ENCODE data around the gene PROX1.
A peak's percentile ranks its signal among the peaks of the same experiment; 100 is the strongest.

PROX1 gene

DNA sequence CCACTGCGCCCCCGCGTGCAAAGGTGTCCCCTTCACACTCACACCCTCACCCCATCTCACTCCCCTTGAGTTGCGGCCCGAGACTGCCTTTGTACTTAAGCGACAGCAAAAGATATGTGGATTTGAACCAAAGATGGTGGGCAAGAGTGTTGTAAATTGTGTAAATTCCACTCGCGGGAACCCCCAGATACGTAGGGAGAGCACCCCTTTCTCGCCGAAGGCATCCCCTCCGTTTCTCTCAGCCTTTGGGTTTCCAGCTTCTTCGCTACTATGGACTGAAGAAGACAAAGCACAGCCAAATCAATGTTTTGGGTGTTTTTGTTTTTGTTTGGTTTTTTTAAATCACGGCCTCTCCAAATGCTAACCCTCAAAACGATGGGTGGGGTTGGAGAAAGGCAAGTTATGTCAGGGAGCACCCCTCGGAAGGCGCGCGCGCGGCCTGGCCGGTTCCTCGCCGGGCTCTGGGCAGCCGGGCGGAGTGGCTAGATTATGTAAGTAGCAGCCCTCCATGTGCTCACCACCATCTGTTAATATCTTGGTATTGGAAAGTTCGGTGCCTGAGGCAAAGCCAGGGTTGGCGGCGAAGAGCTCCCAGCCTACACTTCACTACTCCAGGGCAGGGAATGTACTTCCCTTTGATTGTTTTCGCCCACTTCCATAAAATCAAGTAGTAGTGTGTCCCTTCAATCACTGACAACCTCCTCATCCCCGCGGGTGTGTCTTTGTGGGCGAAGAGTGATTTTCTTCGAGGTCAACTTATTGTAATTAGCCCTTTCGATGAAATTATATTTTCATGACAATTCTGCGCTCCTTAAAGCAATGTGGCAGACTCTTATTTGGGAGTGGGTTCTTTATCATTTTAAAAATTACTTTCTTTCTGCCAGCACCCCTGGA, 4.0 kb upstream of the PROX1 start:
- TF ChIP-seq, protein P1, sequence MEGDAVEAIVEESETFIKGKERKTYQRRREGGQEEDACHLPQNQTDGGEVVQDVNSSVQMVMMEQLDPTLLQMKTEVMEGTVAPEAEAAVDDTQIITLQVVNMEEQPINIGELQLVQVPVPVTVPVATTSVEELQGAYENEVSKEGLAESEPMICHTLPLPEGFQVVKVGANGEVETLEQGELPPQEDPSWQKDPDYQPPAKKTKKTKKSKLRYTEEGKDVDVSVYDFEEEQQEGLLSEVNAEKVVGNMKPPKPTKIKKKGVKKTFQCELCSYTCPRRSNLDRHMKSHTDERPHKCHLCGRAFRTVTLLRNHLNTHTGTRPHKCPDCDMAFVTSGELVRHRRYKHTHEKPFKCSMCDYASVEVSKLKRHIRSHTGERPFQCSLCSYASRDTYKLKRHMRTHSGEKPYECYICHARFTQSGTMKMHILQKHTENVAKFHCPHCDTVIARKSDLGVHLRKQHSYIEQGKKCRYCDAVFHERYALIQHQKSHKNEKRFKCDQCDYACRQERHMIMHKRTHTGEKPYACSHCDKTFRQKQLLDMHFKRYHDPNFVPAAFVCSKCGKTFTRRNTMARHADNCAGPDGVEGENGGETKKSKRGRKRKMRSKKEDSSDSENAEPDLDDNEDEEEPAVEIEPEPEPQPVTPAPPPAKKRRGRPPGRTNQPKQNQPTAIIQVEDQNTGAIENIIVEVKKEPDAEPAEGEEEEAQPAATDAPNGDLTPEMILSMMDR (IDR thresholded peaks at IDR 0.05): no peak
- Histone ChIP-seq H3K27ac (no peak overlapping the region), H3K79me2 (no peaks in the 10 kb centered on the region), H3K4me3 (ENCODE audit: low read depth, low read length) (no peak overlapping the region), H2AFZ (no peak overlapping the region), H3K9ac (no peak overlapping the region), H3K9me3 (ENCODE audit: control insufficient read depth, low read length) (no peaks in the 10 kb centered on the region), H3K4me2 (ENCODE audit: low read length) (no peak overlapping the region), H3K27me3 (ENCODE audit: control insufficient read depth, insufficient read depth, low read length) (peaks cover 27% of the 10 kb centered on the region), H3K4me1 (no peaks in the 10 kb centered on the region), H3K36me3 (ENCODE audit: control insufficient read depth, insufficient read depth, low read length) (no peaks in the 10 kb centered on the region)

DNA sequence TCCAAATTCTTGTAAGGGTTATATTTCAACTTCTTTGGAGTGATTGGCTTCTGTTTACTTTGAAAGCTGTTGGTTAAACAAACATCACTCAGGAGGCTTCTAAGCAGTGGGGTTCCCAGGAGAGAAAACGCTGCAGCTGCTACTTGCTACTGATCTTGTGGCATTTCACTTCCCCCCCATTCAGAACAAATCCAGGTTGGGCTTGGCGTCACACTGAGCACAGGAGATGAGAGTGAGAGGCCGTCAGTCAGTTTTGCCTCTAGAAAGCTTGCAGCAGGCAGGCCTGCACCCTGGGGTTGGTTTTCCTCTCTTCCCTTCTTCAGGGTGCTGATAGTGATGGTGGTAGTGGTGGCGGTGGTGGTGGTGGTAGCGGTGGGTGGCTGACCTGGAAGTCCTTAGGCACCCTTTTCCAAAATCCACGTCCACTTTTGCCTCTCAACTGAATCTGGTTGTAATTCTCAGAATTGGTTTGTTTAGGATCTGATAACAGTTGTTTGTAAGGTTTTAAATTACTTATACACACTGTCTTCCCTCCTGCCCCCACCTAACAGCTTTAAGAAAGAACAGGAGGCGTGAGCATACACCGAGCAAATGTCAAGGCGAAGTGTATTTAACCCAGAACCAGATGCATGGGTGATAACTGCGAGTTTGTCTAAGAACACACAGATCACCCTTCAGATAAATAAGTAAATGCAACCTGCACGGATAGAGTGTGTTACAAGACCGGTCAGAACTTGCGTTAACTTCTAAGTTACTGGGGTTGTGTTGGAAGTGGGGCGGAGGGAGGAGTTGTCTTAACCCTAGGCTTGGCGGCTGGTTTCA, 3.2 kb upstream of the PROX1 start:
- H3K9me3 ChIP-seq (ENCODE audit: control insufficient read depth, low read length): no peaks in the 10 kb centered on the region
- TF ChIP-seq, protein P1 (IDR thresholded peaks at IDR 0.05): no peak
- peak overlapping the region; percentile 3 for H3K4me2 ChIP-seq (ENCODE audit: low read length)
- no peaks in the 10 kb centered on the region for H3K4me1 ChIP-seq
- H3K36me3 ChIP-seq (ENCODE audit: control insufficient read depth, insufficient read depth, low read length): no peaks in the 10 kb centered on the region
- H3K4me3 ChIP-seq (ENCODE audit: low read depth, low read length): no peak overlapping the region
- no peaks in the 10 kb centered on the region for H3K79me2 ChIP-seq
- no peak overlapping the region for H3K27ac ChIP-seq
- no peak overlapping the region for H2AFZ ChIP-seq
- peaks cover 24% of the 10 kb centered on the region for H3K27me3 ChIP-seq (ENCODE audit: control insufficient read depth, insufficient read depth, low read length)
- H3K9ac ChIP-seq: no peak overlapping the region

DNA sequence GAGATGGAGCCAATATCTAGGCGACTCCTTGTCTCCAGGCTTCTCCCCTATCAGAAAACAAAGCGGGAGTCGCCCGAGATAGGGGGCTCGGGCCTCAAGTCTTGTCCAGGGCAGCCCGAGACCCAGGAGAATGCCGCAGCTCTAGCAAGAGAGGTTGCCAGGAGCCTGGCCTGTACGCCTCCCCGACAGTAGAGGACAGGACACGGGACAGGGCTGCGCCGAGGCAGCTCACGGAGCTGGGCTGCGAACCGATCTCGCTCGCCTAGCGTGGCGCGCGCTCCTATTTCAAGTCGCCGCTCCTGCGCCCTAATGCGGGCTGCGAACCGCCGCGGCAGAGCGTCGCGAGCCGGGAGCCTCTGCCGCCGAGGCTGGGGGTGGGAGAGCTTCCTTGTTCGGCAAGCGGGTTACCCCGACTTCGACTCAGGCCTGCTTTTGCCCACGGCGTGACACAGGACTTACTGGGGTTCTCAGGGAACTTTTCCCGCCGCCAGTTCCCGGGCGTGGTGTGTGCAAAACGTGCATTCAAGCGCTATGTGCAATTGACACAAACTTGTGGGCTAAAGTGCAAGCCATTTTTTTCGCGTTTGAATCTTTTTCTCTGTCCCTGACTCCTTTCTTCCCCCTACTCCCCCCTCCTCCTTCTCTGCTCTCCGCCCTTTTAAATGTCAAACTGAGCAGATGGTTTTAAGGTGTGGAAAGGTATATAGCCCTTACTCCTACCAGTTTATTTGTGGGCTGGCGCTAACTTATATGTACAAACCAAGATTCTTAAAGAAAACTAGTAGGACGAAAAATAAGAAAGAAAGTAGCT, 2.4 kb upstream of the PROX1 start:
- Histone ChIP-seq H2AFZ (no peak overlapping the region), H3K9me3 (ENCODE audit: control insufficient read depth, low read length) (no peaks in the 10 kb centered on the region), H3K9ac (no peak overlapping the region), H3K4me2 (ENCODE audit: low read length) (peak overlapping the region; percentile 3), H3K79me2 (no peaks in the 10 kb centered on the region), H3K4me1 (no peaks in the 10 kb centered on the region), H3K4me3 (ENCODE audit: low read depth, low read length) (no peak overlapping the region), H3K27ac (no peak overlapping the region), H3K27me3 (ENCODE audit: control insufficient read depth, insufficient read depth, low read length) (peaks cover 24% of the 10 kb centered on the region), H3K36me3 (ENCODE audit: control insufficient read depth, insufficient read depth, low read length) (no peaks in the 10 kb centered on the region)
- TF ChIP-seq, protein P1 (IDR thresholded peaks at IDR 0.05): no peak

DNA sequence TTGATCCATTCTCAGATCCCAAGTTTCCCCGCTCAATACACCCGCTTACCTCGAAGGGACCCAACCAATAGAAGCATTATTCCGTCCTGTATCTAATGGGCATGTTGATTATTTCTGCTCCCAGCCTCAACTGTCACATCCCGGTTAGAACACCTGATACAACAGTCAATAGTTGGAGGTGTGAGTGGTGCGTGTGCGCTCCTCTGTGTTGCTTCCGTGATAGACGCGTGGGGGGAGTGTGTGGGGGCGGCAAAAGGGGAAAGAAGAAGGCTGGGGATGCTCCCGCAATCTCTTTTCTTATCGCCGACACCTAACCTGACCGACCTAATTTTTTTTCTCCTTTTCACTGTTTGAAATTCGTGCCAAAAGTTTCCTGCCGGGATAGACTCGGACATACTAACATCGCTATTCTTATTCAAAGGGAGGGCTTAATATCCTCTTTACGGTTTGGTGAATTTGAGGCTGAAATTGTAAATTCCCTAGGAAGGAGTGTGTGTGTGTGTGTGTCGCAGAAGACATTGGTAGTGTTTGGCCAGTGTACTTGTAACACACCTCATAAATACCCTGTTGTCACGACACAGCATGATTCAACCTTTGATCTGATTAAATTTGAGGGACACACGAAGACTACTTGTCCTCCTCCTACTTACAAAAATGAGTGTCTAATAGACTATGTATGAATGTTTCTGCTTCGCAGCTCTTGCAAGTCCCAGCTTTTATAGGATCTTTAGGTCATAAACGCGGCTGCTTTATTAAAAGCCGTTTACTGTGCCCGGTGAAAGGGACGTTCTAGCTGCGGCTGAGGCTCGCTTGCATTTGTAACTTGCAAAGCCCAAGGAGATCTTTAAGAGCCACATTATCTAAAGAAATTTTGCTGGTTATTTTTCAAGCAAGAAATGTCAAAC, 1.5 kb upstream of the PROX1 start:
- no peak overlapping the region for H2AFZ ChIP-seq
- no peaks in the 10 kb centered on the region for H3K9me3 ChIP-seq (ENCODE audit: control insufficient read depth, low read length)
- no peaks in the 10 kb centered on the region for H3K79me2 ChIP-seq
- no peak overlapping the region for H3K27ac ChIP-seq
- H3K4me3 ChIP-seq (ENCODE audit: low read depth, low read length): no peak overlapping the region
- no peaks in the 10 kb centered on the region for H3K36me3 ChIP-seq (ENCODE audit: control insufficient read depth, insufficient read depth, low read length)
- no peaks in the 10 kb centered on the region for H3K4me1 ChIP-seq
- no peak overlapping the region for H3K4me2 ChIP-seq (ENCODE audit: low read length)
- peaks cover 24% of the 10 kb centered on the region for H3K27me3 ChIP-seq (ENCODE audit: control insufficient read depth, insufficient read depth, low read length)
- no peak overlapping the region for H3K9ac ChIP-seq
- TF ChIP-seq, protein P1 (IDR thresholded peaks at IDR 0.05): no peak

All from parathyroid adenoma (tissue), 2 donors.